Lower leg skin (tissue), 4 donors: ENCODE data around the gene TPK1. TPM values are rescaled to one million over a fixed set of nuclear protein-coding genes. Genes with fewer than 3 reads are reported as not detected.

ENCODE experiments used
- DNase-seq, 2 donors: peaks; one replicate each; pipeline ENCODE4 v3.0.0-alpha.2; 2019; ENCODE audit warnings: low spot score in 2 of 2
- H3K4me3 ChIP-seq: fragments of 200-600 bp; sonication (generic); 2 replicates; pipeline ENCODE4 v1.5.1; 2017; ENCODE audit warnings: mild to moderate bottlenecking, low read depth; ENCODE audit not compliant: poor library complexity, severe bottlenecking
- CTCF ChIP-seq, 3 donors: fragments of 450-650 bp; IDR thresholded peaks; one replicate each; pipeline ENCODE4 v1.5.1; 2016; ENCODE audit warnings: antibody characterized with exemption in 3 of 3, mild to moderate bottlenecking in 3 of 3, moderate library complexity in 2 of 3
- POLR2A ChIP-seq, 2 donors: fragments of 450-650 bp; IDR thresholded peaks; one replicate each; pipeline ENCODE4 v1.6.1; 2016 to 2017; ENCODE audit warnings: antibody characterized with exemption in 2 of 2, mild to moderate bottlenecking in 1 of 2, moderate library complexity in 1 of 2
- WGBS, 2 donors: methylation state at CpG; one replicate each; pipeline ENCODE4 v1.1.5; 2018; 5-methylcytosine and 5-hydroxymethylcytosine counted together
- intact Hi-C: fragments of 100-400 bp; cut with DNase I; formaldehyde crosslinking; loops from one replicate; pipeline ENCODE4 v1.15.0; 2023; ENCODE audit warnings: low total_unique reads
- total RNA-seq, 4 donors: library from RNA; depleted of rRNA; stranded (reverse); fragments of >200 nt; gene quantifications; one replicate each; pipeline ENCODE4 v1.1.0, GENCODE V29; 2016

Gene TPK1
- total RNA-seq, 4 donors from 2014 or later: 1.1 to 5.5 (median 3.3) TPM

DNA sequence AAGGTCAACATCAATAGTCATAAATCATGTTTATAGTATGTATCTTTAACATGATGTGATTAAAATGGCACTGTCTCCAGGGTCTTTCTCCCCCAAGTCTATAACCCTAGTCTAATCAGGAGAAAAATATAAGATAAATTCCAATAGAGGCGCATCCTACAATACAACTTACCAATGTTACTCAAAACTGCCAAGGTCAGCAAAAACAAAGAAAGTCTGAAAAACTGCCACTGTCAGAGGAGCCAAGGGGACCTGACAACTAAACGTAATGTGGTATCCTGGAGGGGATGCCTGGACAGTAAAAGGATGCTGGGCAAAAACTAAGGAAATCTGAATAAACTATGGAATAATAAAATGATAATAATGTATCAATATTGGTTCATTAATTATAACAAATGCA, 63.9 kb downstream of the TPK1 start:
- no peak for TF ChIP-seq POLR2A (IDR thresholded peaks at IDR 0.05)
- no peak for TF ChIP-seq CTCF (IDR thresholded peaks at IDR 0.05)
- 77 to 84% methylated on average over 2 of the region's 2 CpGs for WGBS, 2 donors
- H3K4me3 ChIP-seq: no peak overlapping the region
- no peak for DNase-seq
- intact Hi-C loops: no loop called here

DNA sequence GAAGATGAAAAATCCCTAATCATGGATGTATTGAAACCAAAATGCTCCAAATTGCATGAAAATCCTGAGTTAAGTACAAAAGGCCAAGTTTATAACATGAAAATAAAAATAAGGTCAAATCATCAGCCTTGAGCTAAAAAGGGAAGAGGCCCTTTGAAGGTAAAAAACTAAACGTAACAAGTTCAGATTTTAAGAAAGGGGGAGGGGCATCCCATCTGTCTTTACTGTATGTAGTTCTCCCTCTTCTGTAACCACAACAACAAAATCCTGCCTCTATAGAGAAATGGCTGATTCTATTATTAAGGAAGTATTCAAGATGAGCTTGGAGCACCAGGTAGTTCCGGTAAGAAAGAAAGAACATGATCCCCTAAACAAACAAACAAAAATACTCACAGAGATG, 64.7 kb downstream of the TPK1 start:
- H3K4me3 ChIP-seq: no peak overlapping the region
- TF ChIP-seq CTCF (IDR thresholded peaks at IDR 0.05): no peak
- no peak for TF ChIP-seq POLR2A (IDR thresholded peaks at IDR 0.05)
- no peak for DNase-seq
- 38 to 48% methylated on average over 2 of the region's 2 CpGs for WGBS, 2 donors
- intact Hi-C loops: no loop called here

DNA sequence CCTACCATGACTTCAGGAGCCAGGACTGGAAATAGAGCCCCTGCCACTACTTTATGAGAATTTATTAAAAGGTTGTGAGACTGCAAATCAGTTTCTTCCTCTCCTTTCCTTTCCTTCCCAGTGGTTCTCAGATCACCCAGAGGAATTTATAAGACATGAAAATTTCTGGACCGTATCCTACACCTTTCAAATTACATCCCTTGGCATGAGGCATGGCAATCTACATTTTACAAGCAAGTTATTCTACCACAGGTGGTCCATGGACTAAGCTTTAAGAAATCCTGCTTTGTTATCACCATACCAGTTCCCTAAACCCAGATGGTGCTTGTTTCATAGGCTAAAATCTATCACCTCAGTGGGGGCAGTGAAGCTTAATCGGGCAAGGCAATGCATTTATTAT, 66.5 kb downstream of the TPK1 start:
- no peak for DNase-seq
- intact Hi-C loops: no loop called here
- no peak overlapping the region for H3K4me3 ChIP-seq
- no peak for TF ChIP-seq POLR2A (IDR thresholded peaks at IDR 0.05)
- no peak for TF ChIP-seq CTCF (IDR thresholded peaks at IDR 0.05)
- 89 to 93% methylated on average over 2 of the region's 2 CpGs for WGBS, 2 donors

GRCh38 chr7:144768633-144769032, 67.2 kb downstream of the TPK1 start:
- no peak overlapping the region for H3K4me3 ChIP-seq
- WGBS, 2 donors: 80 to 84% methylated on average over 2 of the region's 2 CpGs
- no peak for DNase-seq
- intact Hi-C loops: no loop called here
- TF ChIP-seq CTCF (IDR thresholded peaks at IDR 0.05): no peak
- no peak for TF ChIP-seq POLR2A (IDR thresholded peaks at IDR 0.05)

DNA sequence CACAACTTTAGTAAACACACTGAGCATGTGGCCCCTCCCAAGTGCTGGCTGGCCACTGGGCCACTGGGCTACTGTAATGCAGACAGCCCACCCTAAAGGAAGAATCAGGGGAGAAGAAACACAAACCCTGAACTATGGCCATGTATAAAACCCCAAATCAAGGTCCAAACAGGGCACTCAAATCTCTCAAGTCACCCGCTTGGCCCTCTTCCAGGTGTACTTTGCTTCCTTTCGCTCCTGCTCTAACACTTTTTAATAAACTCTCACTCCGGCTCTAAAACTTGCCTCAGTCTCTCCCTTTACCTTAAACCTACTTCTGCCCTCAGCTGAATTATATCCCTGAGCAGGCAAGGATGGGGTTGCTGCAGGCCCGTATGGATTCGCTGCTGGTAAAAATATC, 72.6 kb downstream of the TPK1 start:
- intact Hi-C loops: no loop called here
- TF ChIP-seq CTCF (IDR thresholded peaks at IDR 0.05) (no peak), POLR2A (IDR thresholded peaks at IDR 0.05) (no peak)
- 90 to 91% methylated on average over 5 of the region's 5 CpGs for WGBS, 2 donors
- no peak for DNase-seq
- H3K4me3 ChIP-seq: no peak overlapping the region

DNA sequence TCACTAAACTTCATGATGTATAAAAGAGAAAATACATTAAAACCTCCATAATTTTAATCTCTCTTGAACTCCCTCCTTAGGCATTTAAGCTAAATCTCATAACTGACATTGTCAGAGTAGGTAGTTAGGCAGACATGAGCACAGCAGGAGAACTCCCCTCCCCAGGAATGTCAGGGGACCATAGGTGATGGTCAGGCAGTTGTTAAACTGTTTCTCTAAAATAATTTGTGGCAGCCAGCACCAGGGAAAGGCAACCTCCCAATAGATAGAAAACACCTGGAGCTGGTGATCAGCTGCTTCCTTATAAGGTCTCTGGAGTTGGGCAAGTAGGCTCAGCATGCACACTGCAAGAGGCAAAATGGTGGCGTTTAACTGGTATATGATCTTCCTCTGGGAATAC, 73.0 kb downstream of the TPK1 start:
- intact Hi-C loops: no loop called here
- H3K4me3 ChIP-seq: no peak overlapping the region
- WGBS, 2 donors: 81 to 89% methylated on average over 1 of the region's 1 CpG
- no peak for TF ChIP-seq POLR2A (IDR thresholded peaks at IDR 0.05)
- no peak for DNase-seq
